IMR-90 (cell line): Measurements from ENCODE around the gene SLC43A2. TPM values are rescaled to one million over a fixed set of nuclear protein-coding genes. Genes with fewer than 3 reads are reported as not detected.

ENCODE experiments used
- ATAC-seq: fragments of 200-7000 bp; cut with Tn5 transposase; 2 replicates; pipeline ENCODE4 v1.9.1; 2020; ENCODE audit warnings: low read depth, mild to moderate bottlenecking, moderate library complexity
- BruUV-seq: library from RNA; stranded (reverse); fragments of 400-500 nt; replicated peaks from 2 replicates; lab custom pipeline; 2021; lab: Mats Ljungman, UMichigan
- CTCF ChIA-PET: fragments of 300-600 bp; formaldehyde crosslinking; extraction: SDS; loops from one replicate; lab custom pipeline; 2021; ENCODE audit warnings: antibody characterized with exemption; lab: Yijun Ruan, JAX
- POLR2A ChIA-PET: fragments of 300-600 bp; sonication (Branson Sonifier 250); formaldehyde crosslinking; loops from one replicate; lab custom pipeline; 2022; ENCODE audit warnings: antibody characterized with exemption; ENCODE audit not compliant: unreplicated experiment; lab: Charles Lee
- DNase-seq: peaks from one replicate; pipeline ENCODE4 v3.0.0; 2013
- H2AFZ ChIP-seq: replicated peaks from 2 replicates; pipeline ENCODE3; 2013; ENCODE audit warnings: low read length, mild to moderate bottlenecking; ENCODE audit not compliant: poor library complexity
- H2AK5ac ChIP-seq: 2 replicates; pipeline ENCODE4 v1.6.1; 2013; ENCODE audit warnings: low read depth, low read length, inconsistent platforms
- H2AK9ac ChIP-seq: replicated peaks from 2 replicates; pipeline ENCODE3; 2013; ENCODE audit warnings: mild to moderate bottlenecking, low read depth, low read length, moderate library complexity; ENCODE audit not compliant: poor library complexity
- H2BK120ac ChIP-seq: 2 replicates; pipeline ENCODE4 v1.6.1; 2013; ENCODE audit warnings: low read depth, low read length, inconsistent platforms
- H2BK15ac ChIP-seq: 3 replicates; pipeline ENCODE4 v1.6.1; 2013; ENCODE audit warnings: low read depth, low read length, inconsistent platforms
- H2BK20ac ChIP-seq: 2 replicates; pipeline ENCODE4 v1.6.1; 2013; ENCODE audit warnings: low read depth, mild to moderate bottlenecking, inconsistent platforms, low read length, moderate library complexity
- H2BK5ac ChIP-seq: 2 replicates; pipeline ENCODE4 v1.6.1; 2013; ENCODE audit warnings: mild to moderate bottlenecking, low read depth, low read length, inconsistent platforms; ENCODE audit not compliant: poor library complexity, severe bottlenecking
- H3K14ac ChIP-seq: replicated peaks from 2 replicates; pipeline ENCODE4 v1.6.1; 2013; ENCODE audit warnings: low read depth, low read length, inconsistent platforms
- H3K18ac ChIP-seq: 2 replicates; pipeline ENCODE4 v1.6.1; 2013; ENCODE audit warnings: low read depth, low read length, control low read depth
- H3K23ac ChIP-seq: 2 replicates; pipeline ENCODE4 v1.6.1; 2013; ENCODE audit warnings: low read depth, low read length, inconsistent platforms
- H3K27ac ChIP-seq: 2 replicates; pipeline ENCODE4 v1.5.1; 2013; ENCODE audit warnings: mild to moderate bottlenecking, control low read depth, low read length; ENCODE audit not compliant: insufficient read depth
- H3K27me3 ChIP-seq: 2 replicates; pipeline ENCODE4 v1.6.1; 2013; ENCODE audit warnings: low read length; ENCODE audit not compliant: control insufficient read depth, insufficient read depth
- H3K36me3 ChIP-seq: 2 replicates; pipeline ENCODE4 v1.6.1; 2013; ENCODE audit warnings: low read length, mixed read lengths; ENCODE audit not compliant: control insufficient read depth, insufficient read depth
- H3K4ac ChIP-seq: 2 replicates; pipeline ENCODE4 v1.6.1; 2013; ENCODE audit warnings: low read depth, low read length, inconsistent platforms
- H3K4me1 ChIP-seq: 2 replicates; pipeline ENCODE4 v1.6.1; 2013; ENCODE audit warnings: low read length, mixed read lengths; ENCODE audit not compliant: control insufficient read depth, insufficient read depth
- H3K4me2 ChIP-seq: 2 replicates; pipeline ENCODE4 v1.6.1; 2013; ENCODE audit warnings: low read depth, mild to moderate bottlenecking, control low read depth, low read length, moderate library complexity
- H3K4me3 ChIP-seq: 2 replicates; pipeline ENCODE4 v1.5.1; 2013; ENCODE audit warnings: low read depth, mild to moderate bottlenecking, control low read depth, low read length, moderate library complexity; ENCODE audit not compliant: insufficient read depth
- H3K56ac ChIP-seq: 2 replicates; pipeline ENCODE4 v1.6.1; 2013; ENCODE audit warnings: low read length, inconsistent platforms; ENCODE audit not compliant: insufficient read depth; ENCODE audit errors: extremely low read depth
- H3K79me1 ChIP-seq, 2 experiments: 2 replicates each; pipeline ENCODE4 v1.6.1; 2013; ENCODE audit warnings: low read length in 2 of 2, inconsistent platforms in 1 of 2, low read depth in 1 of 2
- H3K9ac ChIP-seq: 2 replicates; pipeline ENCODE4 v1.6.1; 2013; ENCODE audit warnings: low read depth, low read length, control low read depth
- H3K9me1 ChIP-seq: 2 replicates; pipeline ENCODE4 v1.6.1; 2013; ENCODE audit warnings: low read length, inconsistent platforms; ENCODE audit not compliant: insufficient read depth
- H3K9me3 ChIP-seq: 2 replicates; pipeline ENCODE4 v1.6.1; 2013; ENCODE audit warnings: low read length; ENCODE audit not compliant: control insufficient read depth, insufficient read depth
- H4K20me1 ChIP-seq: 2 replicates; pipeline ENCODE4 v1.6.1; 2013; ENCODE audit warnings: low read length, inconsistent platforms; ENCODE audit not compliant: insufficient read depth
- H4K5ac ChIP-seq: 2 replicates; pipeline ENCODE4 v1.6.1; 2013; ENCODE audit warnings: mild to moderate bottlenecking, low read depth, low read length, control low read depth
- H4K8ac ChIP-seq, 2 experiments: 2 replicates each; pipeline ENCODE4 v1.6.1; 2013; ENCODE audit warnings: low read depth in 2 of 2, low read length in 2 of 2, control low read depth in 1 of 2, inconsistent platforms in 1 of 2
- H4K91ac ChIP-seq: 2 replicates; pipeline ENCODE4 v1.6.1; 2013; ENCODE audit warnings: low read depth, low read length, inconsistent platforms; ENCODE audit not compliant: insufficient read depth
- BHLHE40 ChIP-seq: fragments of 150-350 bp; IDR thresholded peaks from 2 replicates; pipeline ENCODE4 v1.6.1; 2016; ENCODE audit warnings: mild to moderate bottlenecking, low read depth, low read length
- CEBPB ChIP-seq: IDR thresholded peaks from 2 replicates; pipeline ENCODE4 v1.6.1; 2012; ENCODE audit warnings: low read depth, low read length, improper control_type of control experiment
- CTCF ChIP-seq: conservative IDR thresholded peaks from 2 replicates; pipeline ENCODE4 v1.5.1; 2012; ENCODE audit warnings: mild to moderate bottlenecking, low read depth, low read length, improper control_type of control experiment
- ELK1 ChIP-seq: fragments of 150-350 bp; IDR thresholded peaks from 2 replicates; pipeline ENCODE4 v1.6.1; 2016; ENCODE audit warnings: low read depth, mild to moderate bottlenecking, low read length, moderate library complexity, borderline replicate concordance
- FOS ChIP-seq: fragments of 150-350 bp; IDR thresholded peaks from 2 replicates; pipeline ENCODE4 v1.6.1; 2016; ENCODE audit warnings: low read depth, low read length
- MAFK ChIP-seq: IDR thresholded peaks from 2 replicates; pipeline ENCODE4 v1.6.1; 2012; ENCODE audit warnings: low read depth, low read length, improper control_type of control experiment
- MAZ ChIP-seq: IDR thresholded peaks from 2 replicates; pipeline ENCODE4 v1.6.1; 2012; ENCODE audit warnings: low read depth, mild to moderate bottlenecking, low read length, improper control_type of control experiment, moderate library complexity, borderline replicate concordance
- MXI1 ChIP-seq: IDR thresholded peaks from 2 replicates; pipeline ENCODE4 v1.6.1; 2012; ENCODE audit warnings: low read depth, mild to moderate bottlenecking, low read length, moderate library complexity, borderline replicate concordance
- NFE2L2 ChIP-seq: fragments of 150-350 bp; IDR thresholded peaks from 2 replicates; pipeline ENCODE4 v1.6.1; 2016; ENCODE audit warnings: low read depth, mild to moderate bottlenecking, low read length
- POLR2A ChIP-seq: IDR thresholded peaks from 2 replicates; pipeline ENCODE4 v1.6.1; 2012; ENCODE audit warnings: mild to moderate bottlenecking, low read depth, low read length
- RAD21 ChIP-seq: IDR thresholded peaks from 2 replicates; pipeline ENCODE4 v1.6.1; 2012; ENCODE audit warnings: low read length, improper control_type of control experiment
- RCOR1 ChIP-seq: IDR thresholded peaks from 2 replicates; pipeline ENCODE4 v1.6.1; 2012; ENCODE audit warnings: mild to moderate bottlenecking, low read length, improper control_type of control experiment; ENCODE audit not compliant: insufficient replicate concordance
- RFX5 ChIP-seq: IDR thresholded peaks from 2 replicates; pipeline ENCODE4 v1.8.0; 2012; ENCODE audit warnings: low read depth, mild to moderate bottlenecking, low read length, moderate library complexity
- SMC3 ChIP-seq: fragments of 150-350 bp; IDR thresholded peaks from 2 replicates; pipeline ENCODE4 v1.6.1; 2016; ENCODE audit warnings: low read depth, mild to moderate bottlenecking, antibody characterized with exemption, low read length, moderate library complexity
- USF2 ChIP-seq: fragments of 150-350 bp; IDR thresholded peaks from 2 replicates; pipeline ENCODE4 v1.6.1; 2017; ENCODE audit warnings: mild to moderate bottlenecking, antibody characterized with exemption, low read length, low read depth
- WGBS, 2 experiments: methylation state at CpG; one replicate each; pipeline versions ENCODE4 v1.1.5 to v1.1.7; 2013; ENCODE audit warnings: missing lambda C conversion rate in 2 of 2; ENCODE audit not compliant: insufficient read length in 1 of 2; ENCODE audit errors: extremely low coverage in 2 of 2; 5-methylcytosine and 5-hydroxymethylcytosine counted together
- dilution Hi-C: fragments of 300-500 bp; cut with HindIII; formaldehyde crosslinking; loops from one replicate; pipeline ENCODE4 v1.14.3; 2018; ENCODE audit warnings: low sequenced_read_pairs; ENCODE audit not compliant: unreplicated experiment
- in situ Hi-C: fragments of 300-500 bp; cut with MboI; formaldehyde crosslinking; loops from 3 replicates; pipeline ENCODE4 v1.14.3; 2019; ENCODE audit warnings: low sequenced_read_pairs, inconsistent platforms, mixed read lengths
- intact Hi-C: fragments of 100-400 bp; cut with micrococcal nuclease; formaldehyde crosslinking; loops from 2 replicates; pipeline ENCODE4 v1.10.0; 2022
- polyA plus RNA-seq, 3 experiments: library from polyadenylated mRNA; depleted of rRNA; stranded (reverse); fragments of >200 nt; gene quantifications; 2 replicates each; pipeline ENCODE4 v1.2.3, GENCODE V29; 2012; ENCODE audit warnings: low replicate concordance in 1 of 3
- total RNA-seq: library from RNA; depleted of rRNA; stranded (reverse); fragments of >200 nt; gene quantifications from 2 replicates; pipeline ENCODE4 v1.2.3, GENCODE V29; 2012

SLC43A2 gene
- total and polyA plus RNA-seq, 2 of the 4 experiments (the other 2 are of a cell fraction), result 3.8 to 9.0 TPM

- H3K79me1 ChIP-seq, result no peaks in the 10 kb centered on the region
- H3K9me1 ChIP-seq, result peaks cover 14% of the 10 kb centered on the region
- ATAC-seq (no peak), DNase-seq (peak; percentile 73)
- H3K56ac ChIP-seq, result no peak overlapping the region
- 31% methylated on average over 5 of the region's 15 CpGs; no CpG with 5 or more reads in 1 of the 2 experiments for WGBS, 2 experiments
- H4K5ac ChIP-seq, result no peak overlapping the region
- H2BK20ac ChIP-seq, result no peak overlapping the region
- peak overlapping the region; percentile 54 to 85; a peak in 2 of 4 replicates for H4K8ac ChIP-seq
- no peaks in the 10 kb centered on the region; the same call in 1 of the 2 replicates for H3K27me3 ChIP-seq
- in situ Hi-C loops, result loop anchor here (5.0 kb wide), 1 partner anchor 67 kb away; no protein-coding TSS in a partner anchor
- ChIA-PET CTCF (no interaction called here), POLR2A (no interaction called here)
- peak overlapping the region; percentile 42 for H2AK9ac ChIP-seq
- no peak overlapping the region for H3K27ac ChIP-seq
- H3K14ac ChIP-seq, result no peak overlapping the region
- no peak overlapping the region for H3K23ac ChIP-seq
- H2AFZ ChIP-seq, result peak overlapping the region; percentile 81
- no peak overlapping the region; the same call in 1 of the 2 replicates for H3K4ac ChIP-seq
- H3K4me1 ChIP-seq, result peaks cover 24% of the 10 kb centered on the region
- no peaks in the 10 kb centered on the region for H3K36me3 ChIP-seq
- peak overlapping the region; percentile 7 for H2BK5ac ChIP-seq
- H3K4me2 ChIP-seq, result no peak overlapping the region
- BruUV-seq, result no TSS peak
- H3K9ac ChIP-seq, result no peak overlapping the region
- dilution Hi-C loops, result no loop called here
- H2AK5ac ChIP-seq, result peak overlapping the region; percentile 45
- no peak overlapping the region for H3K18ac ChIP-seq
- peak overlapping the region; percentile 40; the same call in 1 of the 2 replicates for H2BK120ac ChIP-seq
- peak overlapping the region; percentile 55; the same call in 1 of the 2 replicates for H4K91ac ChIP-seq
- no peak overlapping the region for H2BK15ac ChIP-seq
- no peak overlapping the region for H3K4me3 ChIP-seq
- no peaks in the 10 kb centered on the region for H3K9me3 ChIP-seq
- intact Hi-C loops, result loop anchor here (5.0 kb wide), 1 partner anchor 387 kb away; no protein-coding TSS in a partner anchor
- peaks cover 10% of the 10 kb centered on the region for H4K20me1 ChIP-seq
- TF ChIP-seq MAZ, result no peak
- TF ChIP-seq POLR2A, result no peak
- TF ChIP-seq RAD21, result no peak
- no peak for TF ChIP-seq NFE2L2
- no peak for TF ChIP-seq CEBPB
- no peak for TF ChIP-seq SMC3
- no peak for TF ChIP-seq BHLHE40
- no peak; the same call in 1 of the 2 replicates for TF ChIP-seq FOS
- TF ChIP-seq RCOR1, result no peak
- TF ChIP-seq CTCF, result no peak
- TF ChIP-seq MXI1, result no peak
- no peak for TF ChIP-seq RFX5
- TF ChIP-seq ELK1, result no peak
- TF ChIP-seq MAFK, result no peak
- no peak for TF ChIP-seq USF2
Observed at GRCh38 chr17:1644493-1645206, 16.0 kb upstream of the SLC43A2 start.
